NCI-H446 (cell line): ENCODE data around the gene DCST2.

Source experiments
- DNase-seq, 2 experiments: peaks; one replicate each; lab custom pipeline; 2025; lab: John Stamatoyannopoulos, UW

DCST2 gene

GRCh38 chr1:155033524-155033923, at the start of gene DCST2, which contains the start of gene DCST1:
TSS of gene DCST2 (minus strand) at chr1:155033781. CDS start at chr1:155033701, 80 bp downstream.
TSS of gene DCST1 (plus strand) at chr1:155033824. CDS start at chr1:155034037, 213 bp downstream.
- no peak for DNase-seq

- no peak for DNase-seq
Observed at GRCh38 chr1:155083052-155083541, 49.5 kb upstream of the DCST2 start.

- DNase-seq: no peak
Observed at GRCh38 chr1:155082301-155083051, 48.9 kb upstream of the DCST2 start.

GRCh38 chr1:155081472-155082300, 48.1 kb upstream of the DCST2 start:
- no peak for DNase-seq

GRCh38 chr1:155080312-155081228, 47.0 kb upstream of the DCST2 start:
- DNase-seq: peak in 1 of 2 experiments; percentile 51

GRCh38 chr1:155079487-155080311, 46.1 kb upstream of the DCST2 start:
- DNase-seq: no peak

GRCh38 chr1:155079210-155079486, 45.6 kb upstream of the DCST2 start:
- no peak for DNase-seq

- peak; percentile 61 to 85 for DNase-seq
Observed at GRCh38 chr1:155078469-155079209, 45.1 kb upstream of the DCST2 start, which contains the start of gene EFNA3. TSS of gene EFNA3 (plus strand) at chr1:155078837. CDS start at chr1:155078942, 105 bp downstream.

- no peak for DNase-seq
Observed at GRCh38 chr1:155077758-155078445, 44.3 kb upstream of the DCST2 start.

GRCh38 chr1:155077346-155077745, 43.8 kb upstream of the DCST2 start:
- no peak for DNase-seq

GRCh38 chr1:155076371-155076770, 42.8 kb upstream of the DCST2 start:
- no peak for DNase-seq

- no peak for DNase-seq
Observed at GRCh38 chr1:155075535-155075934, 42.0 kb upstream of the DCST2 start.

GRCh38 chr1:155073377-155074242, 40.0 kb upstream of the DCST2 start:
- DNase-seq: no peak

GRCh38 chr1:155072531-155073289, 39.1 kb upstream of the DCST2 start:
- DNase-seq: no peak

- no peak for DNase-seq
Observed at GRCh38 chr1:155071701-155072100, 38.1 kb upstream of the DCST2 start.

GRCh38 chr1:155070721-155071569, 37.4 kb upstream of the DCST2 start:
- no peak for DNase-seq

- DNase-seq: no peak
Observed at GRCh38 chr1:155070158-155070621, 36.6 kb upstream of the DCST2 start.
